ENCODE data around the gene TCF4.

GRCh38 chr18:55576001-55576400 is 12.0 kb downstream of the TCF4 start:
- TF ChIP-seq CTCF (IDR thresholded peaks at IDR 0.05) (no peak), SIN3A (IDR thresholded peaks at IDR 0.05; ENCODE audit: borderline replicate concordance, insufficient read depth, low read depth, low read length) (no peak)

All from Panc1 (cell line).